ENCODE measurements around the gene LAMTOR4. TPM values are rescaled to one million over a fixed set of nuclear protein-coding genes. Genes with fewer than 3 reads are reported as not detected.
"Not testable (repeated sequence)": the region's sequence is repeated elsewhere in the genome, so short reads cannot be mapped to it uniquely, and the experiment has no call there.

LAMTOR4 gene
- total RNA-seq, 1 donor from 2014 or later = 100 TPM

DNA sequence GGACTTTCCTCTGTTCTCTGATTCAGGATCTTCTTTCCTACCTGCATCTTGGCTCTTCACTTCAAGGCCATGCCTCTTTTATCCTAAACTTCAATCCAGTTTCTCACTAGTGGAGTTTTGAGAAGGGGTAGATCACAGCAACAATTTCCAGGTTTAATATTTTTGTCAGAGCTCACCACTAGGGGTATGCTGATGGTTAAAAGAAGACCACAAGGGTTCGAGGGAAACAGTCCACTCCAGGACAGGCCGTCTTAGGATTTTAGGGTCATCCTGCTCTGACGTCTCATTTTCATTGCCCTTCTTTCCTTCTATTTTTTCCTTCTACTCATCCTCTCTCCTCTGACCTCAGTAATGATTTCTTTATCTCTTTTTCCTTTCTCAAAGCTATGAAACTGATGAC lies 40.3 kb downstream of the LAMTOR4 start:
- intact Hi-C loops (cut with micrococcal nuclease) = no loop called here
- peaks cover under 1% of the 10 kb centered on the region for H3K27me3 ChIP-seq (ENCODE audit: low read depth)

GRCh38 chr7:100190048-100190711 lies 41.5 kb downstream of the LAMTOR4 start:
- Histone ChIP-seq H3K36me3 (no peaks in the 10 kb centered on the region), H3K27ac (replicated peaks) (no peak overlapping the region), H3K9me3 (replicated peaks) (no peaks in the 10 kb centered on the region), H3K27me3 (ENCODE audit: low read depth) (no peaks in the 10 kb centered on the region), H3K4me1 (no peaks in the 10 kb centered on the region), H3K4me3 (no peak overlapping the region)
- TF ChIP-seq, protein P1, sequence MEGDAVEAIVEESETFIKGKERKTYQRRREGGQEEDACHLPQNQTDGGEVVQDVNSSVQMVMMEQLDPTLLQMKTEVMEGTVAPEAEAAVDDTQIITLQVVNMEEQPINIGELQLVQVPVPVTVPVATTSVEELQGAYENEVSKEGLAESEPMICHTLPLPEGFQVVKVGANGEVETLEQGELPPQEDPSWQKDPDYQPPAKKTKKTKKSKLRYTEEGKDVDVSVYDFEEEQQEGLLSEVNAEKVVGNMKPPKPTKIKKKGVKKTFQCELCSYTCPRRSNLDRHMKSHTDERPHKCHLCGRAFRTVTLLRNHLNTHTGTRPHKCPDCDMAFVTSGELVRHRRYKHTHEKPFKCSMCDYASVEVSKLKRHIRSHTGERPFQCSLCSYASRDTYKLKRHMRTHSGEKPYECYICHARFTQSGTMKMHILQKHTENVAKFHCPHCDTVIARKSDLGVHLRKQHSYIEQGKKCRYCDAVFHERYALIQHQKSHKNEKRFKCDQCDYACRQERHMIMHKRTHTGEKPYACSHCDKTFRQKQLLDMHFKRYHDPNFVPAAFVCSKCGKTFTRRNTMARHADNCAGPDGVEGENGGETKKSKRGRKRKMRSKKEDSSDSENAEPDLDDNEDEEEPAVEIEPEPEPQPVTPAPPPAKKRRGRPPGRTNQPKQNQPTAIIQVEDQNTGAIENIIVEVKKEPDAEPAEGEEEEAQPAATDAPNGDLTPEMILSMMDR (IDR thresholded peaks at IDR 0.05; ENCODE audit: borderline replicate concordance) = peak; percentile 50
- intact Hi-C loops (cut with micrococcal nuclease) = no loop called here
- DNase-seq = no peak

More for the DNA sequence above, 40.3 kb downstream of the LAMTOR4 start:
- TF ChIP-seq, protein P1 (IDR thresholded peaks at IDR 0.05; ENCODE audit: borderline replicate concordance) = no peak
- Histone ChIP-seq H3K4me1 (no peaks in the 10 kb centered on the region), H3K4me3 (no peak overlapping the region), H3K9me3 (replicated peaks) (no peaks in the 10 kb centered on the region), H3K27ac (replicated peaks) (no peak overlapping the region), H3K36me3 (no peaks in the 10 kb centered on the region)
- no peak for DNase-seq

- Histone ChIP-seq H3K36me3 (no peaks in the 10 kb centered on the region), H3K27ac (replicated peaks) (no peak overlapping the region), H3K4me3 (no peak overlapping the region), H3K27me3 (ENCODE audit: low read depth) (no peaks in the 10 kb centered on the region), H3K9me3 (replicated peaks) (no peaks in the 10 kb centered on the region), H3K4me1 (no peaks in the 10 kb centered on the region)
- TF ChIP-seq, protein P1 (IDR thresholded peaks at IDR 0.05; ENCODE audit: borderline replicate concordance) = no peak
- no peak for DNase-seq
- intact Hi-C loops (cut with micrococcal nuclease) = no loop called here
Measured at GRCh38 chr7:100191775-100192174, 43.1 kb downstream of the LAMTOR4 start.

GRCh38 chr7:100192281-100192862 lies 43.7 kb downstream of the LAMTOR4 start:
- H3K36me3 ChIP-seq; DNase-seq; intact Hi-C loops (cut with micrococcal nuclease); H3K4me1 ChIP-seq; H3K4me3 ChIP-seq; H3K27me3 ChIP-seq (ENCODE audit: low read depth); H3K9me3 ChIP-seq (replicated peaks); H3K27ac ChIP-seq (replicated peaks): not testable (repeated sequence)

GRCh38 chr7:100192969-100193368 lies 44.3 kb downstream of the LAMTOR4 start:
- H3K4me3 ChIP-seq = no peak overlapping the region
- DNase-seq = no peak
- no peaks in the 10 kb centered on the region for H3K9me3 ChIP-seq (replicated peaks)
- intact Hi-C loops (cut with micrococcal nuclease) = no loop called here
- H3K27ac ChIP-seq (replicated peaks) = no peak overlapping the region
- H3K36me3 ChIP-seq = no peaks in the 10 kb centered on the region
- TF ChIP-seq, protein P1 (IDR thresholded peaks at IDR 0.05; ENCODE audit: borderline replicate concordance) = no peak
- no peaks in the 10 kb centered on the region for H3K27me3 ChIP-seq (ENCODE audit: low read depth)
- H3K4me1 ChIP-seq = no peaks in the 10 kb centered on the region

DNA sequence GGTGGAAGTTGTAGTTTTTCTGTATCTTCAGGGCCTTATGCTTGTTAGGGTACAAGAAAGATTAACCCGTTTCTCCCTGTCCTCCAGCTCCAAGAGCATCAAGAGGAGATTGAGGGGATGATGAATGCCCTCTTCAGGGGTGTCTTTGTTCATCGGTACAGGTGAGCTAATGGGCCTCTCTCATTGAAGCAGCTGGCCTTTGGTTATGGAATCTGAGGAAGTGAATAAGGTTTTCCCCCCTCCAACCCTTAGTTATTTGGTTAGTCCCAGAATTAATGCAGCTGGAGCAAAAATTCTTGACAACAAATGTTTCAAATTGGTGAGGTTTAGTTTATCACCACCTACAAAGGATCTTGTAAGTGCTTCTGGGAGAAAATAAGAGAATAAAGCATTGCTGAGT lies 46.5 kb downstream of the LAMTOR4 start:
- DNase-seq = no peak
- Histone ChIP-seq H3K27ac (replicated peaks) (no peak overlapping the region), H3K4me3 (no peak overlapping the region), H3K27me3 (ENCODE audit: low read depth) (peaks cover 8% of the 10 kb centered on the region), H3K9me3 (replicated peaks) (no peaks in the 10 kb centered on the region), H3K36me3 (no peaks in the 10 kb centered on the region), H3K4me1 (no peaks in the 10 kb centered on the region)
- TF ChIP-seq, protein P1 (IDR thresholded peaks at IDR 0.05; ENCODE audit: borderline replicate concordance) = no peak
- intact Hi-C loops (cut with micrococcal nuclease) = no loop called here

DNA sequence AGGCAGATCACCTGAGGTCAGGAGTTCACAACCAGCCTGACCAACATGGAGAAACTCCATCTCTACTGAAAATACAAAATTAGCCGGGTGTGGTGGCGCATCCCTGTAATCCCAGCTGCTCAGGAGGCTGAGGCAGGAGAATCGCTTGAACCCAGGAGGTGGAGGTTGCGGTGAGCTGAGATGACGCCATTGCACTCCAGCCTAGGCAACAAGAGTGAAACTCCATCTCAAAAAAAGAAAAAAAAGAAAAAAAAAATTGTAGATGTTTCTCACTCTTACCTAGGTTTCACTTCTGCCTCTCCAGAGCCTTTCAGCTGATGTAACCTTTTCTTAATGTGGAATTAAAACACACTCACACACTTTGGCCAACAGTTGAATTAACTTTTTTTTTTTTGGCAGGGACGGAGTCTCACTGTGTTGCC lies 47.2 kb downstream of the LAMTOR4 start:
- H3K9me3 ChIP-seq (replicated peaks); H3K4me3 ChIP-seq; H3K4me1 ChIP-seq; H3K36me3 ChIP-seq; intact Hi-C loops (cut with micrococcal nuclease); DNase-seq; H3K27ac ChIP-seq (replicated peaks): not testable (repeated sequence)
- peaks cover 13% of the 10 kb centered on the region for H3K27me3 ChIP-seq (ENCODE audit: low read depth)
